ENCODE results near the gene FDXR. TPM values are rescaled to one million over a fixed set of nuclear protein-coding genes. Genes with fewer than 3 reads are reported as not detected.

The FDXR gene
- total RNA-seq, 1 donor from 2014 or later = 12.6 TPM

DNA sequence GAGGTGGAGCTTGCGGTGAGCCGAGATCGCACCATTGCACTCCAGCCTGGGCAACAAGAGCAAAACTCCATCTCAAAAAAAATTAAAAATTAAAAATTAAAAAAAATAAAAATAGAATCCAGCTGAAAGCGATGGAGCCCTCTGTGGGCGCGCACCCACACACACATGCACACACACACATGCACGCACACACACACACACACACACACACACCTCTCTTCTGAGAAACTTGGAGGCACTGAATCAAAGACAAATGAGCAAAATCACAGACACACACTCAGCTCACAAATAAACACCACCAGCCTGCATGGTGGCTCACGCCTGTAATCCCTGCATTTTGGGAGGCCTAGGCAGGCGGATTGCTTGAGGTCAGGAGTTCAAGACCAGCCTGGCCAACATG is 30.2 kb upstream of the FDXR start:
- DNase-seq (no peak), ATAC-seq (no peak)
- Histone ChIP-seq H3K36me3 (no peaks in the 10 kb centered on the region), H3K27ac (no peak overlapping the region), H3K27me3 (ENCODE audit: low read depth) (peaks cover 3% of the 10 kb centered on the region), H3K4me3 (no peak overlapping the region), H3K9me3 (no peaks in the 10 kb centered on the region), H3K4me1 (no peaks in the 10 kb centered on the region)
- intact Hi-C loops (cut with DNase I) = no loop called here
- TF ChIP-seq, protein P1, sequence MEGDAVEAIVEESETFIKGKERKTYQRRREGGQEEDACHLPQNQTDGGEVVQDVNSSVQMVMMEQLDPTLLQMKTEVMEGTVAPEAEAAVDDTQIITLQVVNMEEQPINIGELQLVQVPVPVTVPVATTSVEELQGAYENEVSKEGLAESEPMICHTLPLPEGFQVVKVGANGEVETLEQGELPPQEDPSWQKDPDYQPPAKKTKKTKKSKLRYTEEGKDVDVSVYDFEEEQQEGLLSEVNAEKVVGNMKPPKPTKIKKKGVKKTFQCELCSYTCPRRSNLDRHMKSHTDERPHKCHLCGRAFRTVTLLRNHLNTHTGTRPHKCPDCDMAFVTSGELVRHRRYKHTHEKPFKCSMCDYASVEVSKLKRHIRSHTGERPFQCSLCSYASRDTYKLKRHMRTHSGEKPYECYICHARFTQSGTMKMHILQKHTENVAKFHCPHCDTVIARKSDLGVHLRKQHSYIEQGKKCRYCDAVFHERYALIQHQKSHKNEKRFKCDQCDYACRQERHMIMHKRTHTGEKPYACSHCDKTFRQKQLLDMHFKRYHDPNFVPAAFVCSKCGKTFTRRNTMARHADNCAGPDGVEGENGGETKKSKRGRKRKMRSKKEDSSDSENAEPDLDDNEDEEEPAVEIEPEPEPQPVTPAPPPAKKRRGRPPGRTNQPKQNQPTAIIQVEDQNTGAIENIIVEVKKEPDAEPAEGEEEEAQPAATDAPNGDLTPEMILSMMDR (IDR thresholded peaks at IDR 0.05) = no peak

DNA sequence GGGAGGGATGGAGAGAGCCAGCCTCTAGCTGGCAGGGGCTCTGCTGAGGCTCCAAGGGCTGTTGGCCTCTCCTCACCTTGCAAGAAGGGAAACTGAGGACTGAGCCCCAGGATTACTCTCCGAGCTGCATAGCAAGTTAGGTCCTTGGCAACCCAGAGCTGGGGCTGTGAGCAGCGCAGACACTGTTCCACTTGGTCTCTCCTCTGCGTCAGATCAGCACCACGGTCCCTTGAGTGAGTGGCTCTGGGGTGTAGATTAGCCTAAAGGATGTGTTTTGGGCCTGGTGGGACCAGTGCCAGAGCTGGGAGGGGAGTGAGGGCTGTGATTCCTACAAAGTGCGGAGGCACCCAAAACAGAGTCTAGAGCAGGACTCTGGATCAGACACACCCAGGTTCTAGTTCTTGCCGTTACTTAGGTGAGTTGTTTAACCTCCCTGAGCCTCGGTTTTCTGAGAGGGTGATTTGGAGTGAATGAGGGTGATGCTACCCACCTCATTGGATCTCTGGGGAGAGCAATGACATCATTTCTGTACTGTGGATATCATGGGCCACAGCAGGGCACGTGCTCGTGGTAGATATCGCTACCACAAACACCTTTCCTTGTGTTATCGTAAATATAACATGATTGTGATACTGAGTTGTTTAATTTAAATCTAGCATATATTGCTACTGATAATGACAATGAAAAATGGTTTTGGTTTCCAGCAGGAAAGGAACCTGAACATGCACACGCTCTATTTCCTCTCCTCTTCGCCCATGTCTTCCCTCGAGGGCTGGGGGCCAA is 28.8 kb upstream of the FDXR start:
- H3K4me3 ChIP-seq = no peak overlapping the region
- no peaks in the 10 kb centered on the region for H3K4me1 ChIP-seq
- no peaks in the 10 kb centered on the region for H3K36me3 ChIP-seq
- no peak overlapping the region for H3K27ac ChIP-seq
- DNase-seq (no peak), ATAC-seq (no peak)
- H3K27me3 ChIP-seq (ENCODE audit: low read depth) = peaks cover 3% of the 10 kb centered on the region
- intact Hi-C loops (cut with DNase I) = no loop called here
- H3K9me3 ChIP-seq = no peaks in the 10 kb centered on the region
- TF ChIP-seq, protein P1 (IDR thresholded peaks at IDR 0.05) = no peak

DNA sequence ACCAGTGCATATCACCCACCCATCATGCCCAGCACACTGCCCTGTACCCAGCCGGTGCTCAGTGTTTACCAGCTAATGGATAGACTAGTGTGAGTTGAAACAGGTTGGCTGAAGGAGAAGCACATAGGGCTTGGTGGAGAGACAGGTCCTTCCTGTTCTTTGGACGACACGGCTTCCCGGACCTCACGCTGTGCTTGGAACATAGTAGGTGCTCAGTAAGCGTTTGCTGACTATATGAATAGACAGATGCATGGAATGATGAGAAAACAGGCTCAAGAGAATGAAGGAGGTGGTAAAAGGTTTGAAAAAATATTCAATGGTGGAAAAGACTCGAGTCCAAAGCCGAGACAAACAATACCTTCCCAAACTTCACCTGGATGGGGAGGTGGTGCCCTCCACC is 27.4 kb upstream of the FDXR start:
- no peak for DNase-seq
- no peaks in the 10 kb centered on the region for H3K4me1 ChIP-seq
- TF ChIP-seq, protein P1 (IDR thresholded peaks at IDR 0.05) = no peak
- peaks cover 15% of the 10 kb centered on the region for H3K27me3 ChIP-seq (ENCODE audit: low read depth)
- H3K27ac ChIP-seq = no peak overlapping the region
- no peak overlapping the region for H3K4me3 ChIP-seq
- no peaks in the 10 kb centered on the region for H3K36me3 ChIP-seq
- no peak for ATAC-seq
- intact Hi-C loops (cut with DNase I) = no loop called here
- H3K9me3 ChIP-seq = no peaks in the 10 kb centered on the region

DNA sequence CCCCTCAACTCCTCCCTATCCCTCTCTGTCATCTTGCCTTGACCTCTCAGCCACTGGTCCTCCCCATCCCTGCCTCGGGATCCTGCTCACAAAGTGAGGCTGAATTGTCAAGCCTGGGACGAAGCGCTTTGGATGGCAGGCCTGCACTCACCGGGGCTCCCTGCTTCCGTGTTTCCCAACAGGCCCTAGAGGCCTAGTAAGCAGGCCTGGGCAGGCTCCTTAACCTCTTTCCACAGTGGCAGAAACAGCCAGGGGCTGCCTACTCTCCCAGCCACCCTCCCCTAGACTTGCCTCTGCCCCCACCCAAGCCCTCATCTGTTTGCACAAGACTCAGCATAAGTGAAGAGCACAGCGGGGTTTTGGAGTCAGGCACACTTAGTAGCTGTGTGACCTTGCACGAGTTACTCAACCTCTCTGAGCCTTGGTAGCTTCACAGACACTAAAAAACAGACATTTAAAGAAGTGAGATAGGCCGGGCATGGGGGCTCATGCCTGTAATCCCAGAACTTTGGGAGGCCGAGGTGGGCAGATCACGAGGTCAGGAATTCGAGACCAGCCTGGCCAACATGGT is 25.7 kb upstream of the FDXR start:
- no peaks in the 10 kb centered on the region for H3K9me3 ChIP-seq
- H3K27me3 ChIP-seq (ENCODE audit: low read depth) = peaks cover 32% of the 10 kb centered on the region
- intact Hi-C loops (cut with DNase I) = no loop called here
- H3K36me3 ChIP-seq = no peaks in the 10 kb centered on the region
- H3K4me1 ChIP-seq = peaks cover 3% of the 10 kb centered on the region
- no peak for ATAC-seq
- DNase-seq = no peak
- TF ChIP-seq, protein P1 (IDR thresholded peaks at IDR 0.05) = no peak
- no peak overlapping the region for H3K27ac ChIP-seq
- H3K4me3 ChIP-seq = no peak overlapping the region

DNA sequence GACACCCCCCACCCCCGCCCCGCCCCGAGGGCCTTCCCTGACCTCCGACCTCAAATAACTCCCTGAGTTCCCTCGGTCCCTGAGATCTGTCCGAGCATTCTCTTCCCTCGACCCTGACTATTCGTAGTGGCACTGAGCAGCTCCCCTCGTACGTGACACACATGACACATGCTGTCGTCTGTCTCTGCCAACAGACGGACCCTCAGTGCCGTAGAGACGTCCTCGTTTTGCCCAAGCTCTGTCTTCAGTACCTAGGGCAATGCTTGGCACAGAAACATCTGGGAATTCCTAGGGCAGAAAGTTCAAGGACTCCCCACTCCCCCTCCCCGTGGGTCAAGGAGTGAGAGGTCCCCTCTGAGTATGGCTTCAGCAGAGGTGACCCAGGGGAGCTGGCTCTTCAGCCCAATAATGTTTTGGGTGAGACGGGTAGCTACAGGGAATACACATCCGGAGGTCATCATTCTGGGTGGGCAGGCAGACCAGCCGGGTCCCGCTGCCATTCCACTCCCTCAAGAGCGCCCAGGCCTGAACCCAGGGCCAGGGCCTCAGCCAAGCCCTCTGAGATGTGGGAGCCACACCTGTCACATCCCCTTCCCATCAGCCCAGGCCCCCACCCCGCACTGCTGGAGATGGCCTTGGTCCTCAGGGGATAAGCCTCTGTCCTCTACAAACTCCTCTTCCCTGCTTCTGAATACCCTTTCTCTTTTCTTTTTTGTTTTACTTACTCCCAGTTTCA is 21.3 kb upstream of the FDXR start:
- Histone ChIP-seq H3K27me3 (ENCODE audit: low read depth) (peaks cover 61% of the 10 kb centered on the region), H3K27ac (no peak overlapping the region), H3K36me3 (no peaks in the 10 kb centered on the region), H3K4me1 (peaks cover 14% of the 10 kb centered on the region), H3K9me3 (no peaks in the 10 kb centered on the region), H3K4me3 (peak overlapping the region; percentile 30)
- DNase-seq = no peak
- TF ChIP-seq, protein P1 (IDR thresholded peaks at IDR 0.05) = no peak
- no peak for ATAC-seq
- intact Hi-C loops (cut with DNase I) = no loop called here
